Measurements from ENCODE around the gene ABLIM1.

DNA sequence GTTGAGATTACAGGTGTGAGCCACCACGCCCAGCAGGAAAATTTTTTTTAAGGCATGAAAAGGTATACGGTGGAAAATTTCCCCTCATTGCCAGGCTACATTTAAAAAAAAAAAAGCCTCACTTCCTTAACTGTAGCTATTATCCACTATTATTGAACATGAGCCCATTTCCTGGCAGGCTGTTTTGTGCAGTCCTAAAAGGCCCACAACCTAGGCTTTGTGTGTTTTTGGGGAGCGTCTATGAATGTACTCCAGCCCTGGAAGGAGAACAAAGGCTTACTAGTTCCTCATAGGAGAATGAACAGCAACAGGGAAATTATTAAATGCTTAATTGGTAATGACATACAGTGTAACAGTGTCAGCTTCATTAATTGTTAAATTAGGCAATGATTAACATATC, 111.0 kb downstream of the ABLIM1 start:
- TF ChIP-seq, protein P1, sequence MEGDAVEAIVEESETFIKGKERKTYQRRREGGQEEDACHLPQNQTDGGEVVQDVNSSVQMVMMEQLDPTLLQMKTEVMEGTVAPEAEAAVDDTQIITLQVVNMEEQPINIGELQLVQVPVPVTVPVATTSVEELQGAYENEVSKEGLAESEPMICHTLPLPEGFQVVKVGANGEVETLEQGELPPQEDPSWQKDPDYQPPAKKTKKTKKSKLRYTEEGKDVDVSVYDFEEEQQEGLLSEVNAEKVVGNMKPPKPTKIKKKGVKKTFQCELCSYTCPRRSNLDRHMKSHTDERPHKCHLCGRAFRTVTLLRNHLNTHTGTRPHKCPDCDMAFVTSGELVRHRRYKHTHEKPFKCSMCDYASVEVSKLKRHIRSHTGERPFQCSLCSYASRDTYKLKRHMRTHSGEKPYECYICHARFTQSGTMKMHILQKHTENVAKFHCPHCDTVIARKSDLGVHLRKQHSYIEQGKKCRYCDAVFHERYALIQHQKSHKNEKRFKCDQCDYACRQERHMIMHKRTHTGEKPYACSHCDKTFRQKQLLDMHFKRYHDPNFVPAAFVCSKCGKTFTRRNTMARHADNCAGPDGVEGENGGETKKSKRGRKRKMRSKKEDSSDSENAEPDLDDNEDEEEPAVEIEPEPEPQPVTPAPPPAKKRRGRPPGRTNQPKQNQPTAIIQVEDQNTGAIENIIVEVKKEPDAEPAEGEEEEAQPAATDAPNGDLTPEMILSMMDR (conservative IDR thresholded peaks at IDR 0.05; ENCODE audit: low read depth, low read length), result no peak
- no peak for TF ChIP-seq EZH2 (IDR thresholded peaks at IDR 0.05; ENCODE audit: borderline replicate concordance, low read depth, low read length, poor library complexity, severe bottlenecking)
